Thoracic aorta (tissue), 2 donors: Measurements from ENCODE around the gene CLMN. TPM values are rescaled to one million over a fixed set of nuclear protein-coding genes. Genes with fewer than 3 reads are reported as not detected.

ENCODE experiments used
- ATAC-seq: fragments of 150-250 bp; one replicate; pipeline ENCODE4 v1.8.0; 2017; ENCODE audit warnings: low read depth; ENCODE audit not compliant: insufficient number of reproducible peaks, low FRiP score
- DNase-seq: peaks from one replicate; pipeline ENCODE4 v3.0.0-alpha.2; 2020; ENCODE audit warnings: low spot score
- H3K27ac ChIP-seq, 2 donors: fragments of 200-600 bp; sonication (generic); 1 replicate in 1 of 2; 2 replicates in 1 of 2; pipeline ENCODE4 v1.5.1; 2016; ENCODE audit warnings: mild to moderate bottlenecking in 2 of 2, moderate library complexity in 2 of 2
- H3K27me3 ChIP-seq: fragments of 200-600 bp; sonication (generic); replicated peaks from 2 replicates; pipeline ENCODE4 v1.6.0; 2016; ENCODE audit warnings: mild to moderate bottlenecking; ENCODE audit not compliant: insufficient read depth
- H3K36me3 ChIP-seq: fragments of 200-600 bp; sonication (generic); one replicate; pipeline ENCODE4 v1.5.1; 2016
- H3K4me1 ChIP-seq, 2 donors: fragments of 200-600 bp; sonication (generic); 1 replicate in 1 of 2; 2 replicates in 1 of 2; pipeline versions ENCODE4 v1.5.1 to v1.6.0; 2016; ENCODE audit warnings: low read depth in 2 of 2, mild to moderate bottlenecking in 1 of 2; ENCODE audit not compliant: control insufficient read depth in 1 of 2
- H3K4me3 ChIP-seq: fragments of 200-600 bp; sonication (generic); 2 replicates; pipeline ENCODE4 v1.5.1; 2016; ENCODE audit warnings: mild to moderate bottlenecking
- H3K9me3 ChIP-seq: fragments of 200-600 bp; sonication (generic); 2 replicates; pipeline ENCODE4 v1.5.1; 2016
- total RNA-seq, 2 donors: library from RNA; depleted of rRNA; stranded (reverse); fragments of >200 nt; gene quantifications; one replicate each; pipeline versions ENCODE4 v1.1.0 to v1.2.3, GENCODE V29; 2016
- TF ChIP-seq, protein P1 (sequence below): fragments of 200-600 bp; sonication (generic); IDR thresholded peaks from one replicate; pipeline ENCODE4 v1.5.1; 2019; ENCODE audit warnings: antibody characterized with exemption

The CLMN gene
- total RNA-seq, 2 donors from 2014 or later = 7.3 to 10.4 TPM

GRCh38 chr14:95260537-95261361 is 59.0 kb downstream of the CLMN start:
- no peaks in the 10 kb centered on the region for H3K9me3 ChIP-seq
- peaks cover 0 to 3% of the 10 kb centered on the region in 2 donors for H3K4me1 ChIP-seq
- H3K4me3 ChIP-seq = no peak overlapping the region
- no peaks in the 10 kb centered on the region for H3K36me3 ChIP-seq
- H3K27me3 ChIP-seq = no peaks in the 10 kb centered on the region
- H3K27ac ChIP-seq = no peak overlapping the region
- ATAC-seq (no peak), DNase-seq (no peak)
- TF ChIP-seq, protein P1, sequence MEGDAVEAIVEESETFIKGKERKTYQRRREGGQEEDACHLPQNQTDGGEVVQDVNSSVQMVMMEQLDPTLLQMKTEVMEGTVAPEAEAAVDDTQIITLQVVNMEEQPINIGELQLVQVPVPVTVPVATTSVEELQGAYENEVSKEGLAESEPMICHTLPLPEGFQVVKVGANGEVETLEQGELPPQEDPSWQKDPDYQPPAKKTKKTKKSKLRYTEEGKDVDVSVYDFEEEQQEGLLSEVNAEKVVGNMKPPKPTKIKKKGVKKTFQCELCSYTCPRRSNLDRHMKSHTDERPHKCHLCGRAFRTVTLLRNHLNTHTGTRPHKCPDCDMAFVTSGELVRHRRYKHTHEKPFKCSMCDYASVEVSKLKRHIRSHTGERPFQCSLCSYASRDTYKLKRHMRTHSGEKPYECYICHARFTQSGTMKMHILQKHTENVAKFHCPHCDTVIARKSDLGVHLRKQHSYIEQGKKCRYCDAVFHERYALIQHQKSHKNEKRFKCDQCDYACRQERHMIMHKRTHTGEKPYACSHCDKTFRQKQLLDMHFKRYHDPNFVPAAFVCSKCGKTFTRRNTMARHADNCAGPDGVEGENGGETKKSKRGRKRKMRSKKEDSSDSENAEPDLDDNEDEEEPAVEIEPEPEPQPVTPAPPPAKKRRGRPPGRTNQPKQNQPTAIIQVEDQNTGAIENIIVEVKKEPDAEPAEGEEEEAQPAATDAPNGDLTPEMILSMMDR = no peak

DNA sequence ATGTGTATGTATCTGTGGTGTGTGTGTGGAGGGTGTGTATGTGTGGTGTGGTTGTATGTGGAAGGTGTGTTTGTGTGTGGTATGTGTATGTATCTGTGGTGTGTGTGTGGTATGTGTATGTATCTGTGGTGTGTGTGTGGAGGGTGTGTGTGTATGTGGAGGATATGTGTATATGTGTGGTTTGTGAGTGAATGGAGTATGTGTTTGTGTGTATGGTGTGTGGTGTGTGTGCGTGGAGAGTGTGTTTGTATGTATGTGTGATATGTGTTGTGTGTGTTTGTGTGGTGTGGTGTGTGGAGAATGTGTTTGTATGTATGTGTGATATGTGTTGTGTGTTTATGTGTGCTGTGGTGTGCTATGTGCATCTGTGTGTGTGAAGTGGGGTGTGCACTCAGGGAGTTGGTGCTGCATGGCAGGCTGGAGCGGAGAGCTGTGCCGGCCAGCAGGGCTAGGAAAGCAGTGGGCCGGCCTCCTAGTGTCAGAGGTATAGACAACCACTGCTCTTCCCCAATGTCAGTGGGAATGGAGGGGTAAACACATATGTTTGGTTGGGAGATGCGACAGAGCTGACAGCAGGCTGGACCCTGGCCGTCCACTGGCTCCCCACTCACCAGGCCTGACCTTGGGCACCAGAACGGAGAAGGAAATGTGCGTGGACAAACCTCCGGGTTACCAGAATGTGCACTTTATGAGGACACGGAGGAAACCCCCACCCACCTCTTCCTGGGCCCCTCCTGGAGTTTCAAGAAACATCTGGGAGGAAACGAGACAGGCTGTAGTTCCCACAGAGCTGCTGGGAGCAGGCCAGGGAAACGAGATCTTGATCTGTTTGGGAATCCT is 60.7 kb downstream of the CLMN start:
- H3K4me3 ChIP-seq = no peak overlapping the region
- DNase-seq = no peak
- no peak for ATAC-seq
- H3K4me1 ChIP-seq = no peaks in the 10 kb centered on the region
- TF ChIP-seq, protein P1 = no peak
- no peaks in the 10 kb centered on the region for H3K36me3 ChIP-seq
- H3K27ac ChIP-seq = no peak overlapping the region
- no peaks in the 10 kb centered on the region for H3K9me3 ChIP-seq
- H3K27me3 ChIP-seq = no peaks in the 10 kb centered on the region

- Histone ChIP-seq H3K9me3 (no peaks in the 10 kb centered on the region), H3K4me3 (no peak overlapping the region), H3K27me3 (no peaks in the 10 kb centered on the region), H3K27ac (no peak overlapping the region), H3K4me1 (no peaks in the 10 kb centered on the region), H3K36me3 (no peaks in the 10 kb centered on the region)
- DNase-seq (no peak), ATAC-seq (no peak)
- TF ChIP-seq, protein P1 = no peak
Observed at GRCh38 chr14:95258156-95258555, 61.6 kb downstream of the CLMN start.

DNA sequence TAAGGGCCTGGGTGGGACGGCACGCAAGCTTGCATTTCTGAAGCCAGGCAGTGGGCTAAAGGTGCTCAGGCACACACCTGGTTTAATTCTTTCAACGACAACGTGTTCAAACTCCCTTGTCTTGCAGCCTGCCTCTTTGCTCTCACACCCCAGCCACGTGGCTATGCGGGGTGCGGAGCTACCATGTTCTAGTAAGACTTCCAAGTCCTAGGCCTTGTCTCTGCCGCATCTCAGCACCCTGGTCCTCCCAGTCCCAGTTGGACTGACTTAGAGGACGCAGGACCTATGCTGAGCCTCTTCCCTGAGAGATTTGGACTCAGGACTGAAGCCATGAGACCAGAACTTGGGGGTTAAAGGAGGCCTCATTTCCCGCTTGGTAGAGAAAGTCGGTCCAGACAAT is 62.2 kb downstream of the CLMN start:
- Histone ChIP-seq H3K27me3 (no peaks in the 10 kb centered on the region), H3K4me1 (no peaks in the 10 kb centered on the region), H3K36me3 (no peaks in the 10 kb centered on the region), H3K4me3 (no peak overlapping the region), H3K27ac (no peak overlapping the region), H3K9me3 (no peaks in the 10 kb centered on the region)
- ATAC-seq = no peak
- TF ChIP-seq, protein P1 = no peak
- no peak for DNase-seq

DNA sequence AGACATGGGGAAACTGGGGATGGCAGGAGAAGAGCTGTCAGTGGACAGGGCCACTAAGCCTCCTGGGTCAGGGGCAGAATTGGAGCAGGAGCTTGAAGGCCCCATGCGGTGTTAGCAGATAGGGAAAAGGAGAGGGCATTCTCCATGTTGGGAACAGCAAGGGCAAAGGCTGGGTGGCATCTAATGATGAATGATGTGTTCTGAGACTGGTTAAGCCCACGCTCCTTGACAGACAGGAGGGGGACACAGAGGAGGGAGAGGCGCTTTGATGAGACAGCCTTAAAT is 63.0 kb downstream of the CLMN start:
- no peak for ATAC-seq
- Histone ChIP-seq H3K4me3 (no peak overlapping the region), H3K9me3 (no peaks in the 10 kb centered on the region), H3K4me1 (no peaks in the 10 kb centered on the region), H3K36me3 (no peaks in the 10 kb centered on the region), H3K27me3 (no peaks in the 10 kb centered on the region), H3K27ac (no peak overlapping the region)
- DNase-seq = no peak
- TF ChIP-seq, protein P1 = no peak
